Stomach smooth muscle (tissue), 2 donors: ENCODE data around the gene HOXA3.

Source experiments
- H3K27ac ChIP-seq: one replicate; pipeline ENCODE4 v1.7.0; 2013; ENCODE audit warnings: mild to moderate bottlenecking, low read length, inconsistent platforms
- H3K27me3 ChIP-seq, 2 donors: one replicate each; pipeline ENCODE4 v1.7.0; 2013; ENCODE audit warnings: low read length in 2 of 2; ENCODE audit not compliant: insufficient read depth in 2 of 2, control insufficient read depth in 1 of 2
- H3K36me3 ChIP-seq, 2 donors: one replicate each; pipeline ENCODE4 v1.7.0; 2013; ENCODE audit warnings: low read length in 2 of 2; ENCODE audit not compliant: control insufficient read depth in 2 of 2, insufficient read depth in 2 of 2
- H3K4me1 ChIP-seq: one replicate; pipeline ENCODE4 v1.7.0; 2013; ENCODE audit warnings: low read length; ENCODE audit not compliant: control insufficient read depth, insufficient read depth
- H3K4me3 ChIP-seq, 2 donors: one replicate each; pipeline ENCODE4 v1.7.0; 2013; ENCODE audit warnings: low read length in 2 of 2
- H3K9ac ChIP-seq, 2 donors: one replicate each; pipeline ENCODE4 v1.7.0; 2013; ENCODE audit warnings: low read length in 2 of 2, mild to moderate bottlenecking in 1 of 2
- H3K9me3 ChIP-seq, 2 donors: one replicate each; pipeline ENCODE4 v1.7.0; 2013; ENCODE audit warnings: low read length in 2 of 2; ENCODE audit not compliant: control insufficient read depth in 2 of 2
- donor health status: healthy.
- donor health status: Pancreatic carcinoma.

HOXA3 gene

DNA sequence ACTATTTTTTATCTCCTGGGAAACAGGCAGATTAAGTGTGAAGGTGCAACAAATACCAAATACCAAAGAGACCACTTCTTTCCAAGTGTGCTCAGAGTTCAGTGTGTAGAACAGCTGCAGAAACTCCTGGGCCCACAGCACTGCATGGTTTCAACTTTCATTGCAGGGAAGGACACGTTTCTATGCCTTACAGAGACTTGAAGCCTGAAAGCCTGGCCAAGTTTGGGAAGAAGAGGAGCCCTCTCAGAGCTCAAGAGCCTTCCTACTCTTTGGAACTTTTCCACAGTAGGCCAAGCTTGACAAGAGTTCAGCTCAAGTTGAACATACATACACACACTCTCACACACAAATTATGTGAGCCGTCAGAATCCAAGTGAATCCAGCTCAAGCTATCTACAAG lies 24.3 kb downstream of the HOXA3 start:
- peak overlapping the region; percentile 34 to 93 for H3K4me3 ChIP-seq
- peaks cover 78% of the 10 kb centered on the region for H3K4me1 ChIP-seq
- no peaks in the 10 kb centered on the region for H3K36me3 ChIP-seq
- peak overlapping the region; percentile 98 for H3K27ac ChIP-seq
- H3K9me3 ChIP-seq, result no peaks in the 10 kb centered on the region
- no peaks in the 10 kb centered on the region for H3K27me3 ChIP-seq
- H3K9ac ChIP-seq, result peak overlapping the region; percentile 29 to 89

GRCh38 chr7:27126596-27127327 lies 25.6 kb downstream of the HOXA3 start:
- Histone ChIP-seq H3K27me3 (no peaks in the 10 kb centered on the region), H3K9ac (peak overlapping the region; percentile 29 to 89), H3K27ac (peak overlapping the region; percentile 98), H3K36me3 (no peaks in the 10 kb centered on the region), H3K9me3 (no peaks in the 10 kb centered on the region), H3K4me3 (peak overlapping the region; percentile 34 to 93), H3K4me1 (peaks cover 73% of the 10 kb centered on the region)

DNA sequence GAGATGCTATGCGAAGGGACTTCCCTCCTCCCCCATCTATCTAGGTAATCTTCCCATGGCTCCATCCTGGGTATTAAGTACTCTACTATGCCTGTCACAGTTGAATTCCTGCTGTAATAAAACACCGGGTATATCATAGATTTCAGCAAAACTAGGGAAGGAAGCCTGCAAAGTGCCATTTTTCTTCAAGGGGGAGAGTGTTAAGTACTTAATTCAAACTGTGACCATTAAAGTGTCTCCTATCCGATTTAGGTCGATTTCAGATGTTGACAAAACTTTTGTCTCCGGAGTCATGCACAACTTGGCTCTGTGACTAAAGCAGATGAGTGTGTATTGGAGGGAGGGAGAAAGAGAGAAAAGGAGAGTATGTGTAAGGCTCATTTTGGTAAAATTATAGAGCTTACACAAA lies 26.4 kb downstream of the HOXA3 start:
- Histone ChIP-seq H3K9me3 (no peaks in the 10 kb centered on the region), H3K9ac (peak overlapping the region in 1 of 2 donors; percentile 23), H3K4me3 (peak overlapping the region in 1 of 2 donors; percentile 93), H3K27me3 (no peaks in the 10 kb centered on the region), H3K4me1 (peaks cover 69% of the 10 kb centered on the region), H3K36me3 (no peaks in the 10 kb centered on the region), H3K27ac (peak overlapping the region; percentile 98)

GRCh38 chr7:27124902-27125689 lies 27.3 kb downstream of the HOXA3 start:
- Histone ChIP-seq H3K27me3 (no peaks in the 10 kb centered on the region), H3K4me1 (peaks cover 76% of the 10 kb centered on the region), H3K27ac (peak overlapping the region; percentile 98), H3K9ac (peak overlapping the region; percentile 91 to 93), H3K9me3 (no peaks in the 10 kb centered on the region), H3K36me3 (no peaks in the 10 kb centered on the region), H3K4me3 (peak overlapping the region; percentile 64 to 93)

DNA sequence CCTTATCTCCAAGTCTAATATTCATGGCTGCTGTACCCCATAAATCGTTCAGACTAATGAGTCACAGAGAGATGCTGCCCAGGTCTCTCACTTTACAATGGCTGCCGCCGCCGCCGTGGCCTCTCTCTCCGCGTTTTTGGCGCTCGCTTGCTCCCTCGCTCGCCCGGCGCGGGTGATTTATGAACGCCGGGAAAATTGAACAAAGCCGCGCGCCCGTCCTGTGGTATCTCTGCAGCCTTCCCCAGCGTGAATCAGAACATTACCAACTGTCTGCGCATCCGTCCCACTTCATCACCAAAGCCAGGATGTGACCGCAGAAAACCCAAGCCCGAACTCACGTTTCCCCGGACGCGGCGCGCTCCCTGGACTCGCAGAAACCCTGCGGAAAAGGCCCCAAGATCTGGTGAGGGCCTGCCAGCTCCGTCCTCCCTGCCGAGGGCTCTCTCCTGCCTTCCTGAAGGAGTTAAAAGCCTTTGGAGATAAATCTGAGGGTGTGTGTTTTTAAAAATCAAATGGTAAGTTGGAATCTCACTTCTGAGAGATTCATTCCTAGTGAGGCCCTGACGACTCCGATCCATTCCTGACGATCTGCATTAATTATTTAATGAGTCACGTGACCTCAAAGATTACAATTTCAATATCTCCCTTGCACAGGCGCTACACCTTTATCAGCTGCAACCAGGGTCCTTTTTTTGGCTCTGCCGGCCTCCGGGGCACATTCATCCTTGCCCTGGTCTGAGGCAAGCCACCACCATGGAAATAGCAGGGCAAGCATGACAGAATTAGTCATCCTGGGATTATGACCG lies 28.1 kb downstream of the HOXA3 start:
- H3K27ac ChIP-seq, result peak overlapping the region; percentile 98

GRCh38 chr7:27123477-27124053 lies 28.8 kb downstream of the HOXA3 start:
- H3K27ac ChIP-seq, result peak overlapping the region; percentile 98
- H3K4me3 ChIP-seq, result peak overlapping the region; percentile 64 to 93
- H3K4me1 ChIP-seq, result peaks cover 80% of the 10 kb centered on the region
- peak overlapping the region; percentile 91 to 93 for H3K9ac ChIP-seq
- H3K9me3 ChIP-seq, result no peaks in the 10 kb centered on the region
- peaks cover 0 to under 1% of the 10 kb centered on the region in 2 donors for H3K36me3 ChIP-seq
- H3K27me3 ChIP-seq, result no peaks in the 10 kb centered on the region

More for the DNA sequence above, 28.1 kb downstream of the HOXA3 start:
- H3K9ac ChIP-seq, result peak overlapping the region; percentile 91 to 93
- no peaks in the 10 kb centered on the region for H3K27me3 ChIP-seq
- no peaks in the 10 kb centered on the region for H3K9me3 ChIP-seq
- no peaks in the 10 kb centered on the region for H3K36me3 ChIP-seq
- H3K4me1 ChIP-seq, result peaks cover 81% of the 10 kb centered on the region
- H3K4me3 ChIP-seq, result peak overlapping the region; percentile 64 to 93

DNA sequence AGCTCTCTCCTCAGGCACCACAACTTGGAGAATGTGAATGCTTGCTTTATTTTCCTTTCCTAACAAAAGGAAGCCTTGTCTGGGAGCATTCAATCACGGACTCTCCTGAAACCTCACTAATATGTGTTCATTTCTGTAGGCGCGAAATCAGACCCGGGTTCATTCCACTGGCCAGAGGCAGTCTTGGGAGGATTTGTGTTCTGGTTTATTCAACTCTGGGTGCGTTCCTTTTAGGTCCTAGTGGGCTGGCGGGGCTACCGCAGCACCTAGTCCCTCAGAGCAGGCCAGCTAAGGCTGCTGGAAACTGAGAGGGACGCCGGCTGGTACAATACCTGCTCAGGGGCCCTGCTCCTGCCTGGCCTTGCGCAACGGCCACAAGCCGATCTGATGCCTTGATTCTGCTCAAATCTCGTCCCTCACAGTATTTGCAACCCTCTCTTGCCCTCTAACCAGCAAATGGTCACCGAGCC lies 29.3 kb downstream of the HOXA3 start:
- peak overlapping the region; percentile 98 for H3K27ac ChIP-seq

GRCh38 chr7:27122077-27122910 lies 30.1 kb downstream of the HOXA3 start:
- H3K4me1 ChIP-seq, result peaks cover 74% of the 10 kb centered on the region
- no peaks in the 10 kb centered on the region for H3K9me3 ChIP-seq
- peaks cover 0 to 3% of the 10 kb centered on the region in 2 donors for H3K36me3 ChIP-seq
- peak overlapping the region; percentile 91 to 93 for H3K9ac ChIP-seq
- peak overlapping the region; percentile 64 to 93 for H3K4me3 ChIP-seq
- H3K27ac ChIP-seq, result peak overlapping the region; percentile 98
- no peaks in the 10 kb centered on the region for H3K27me3 ChIP-seq

More for the DNA sequence above, 29.3 kb downstream of the HOXA3 start:
- no peaks in the 10 kb centered on the region for H3K27me3 ChIP-seq
- H3K9ac ChIP-seq, result peak overlapping the region; percentile 91 to 93
- H3K36me3 ChIP-seq, result peaks cover 0 to 2% of the 10 kb centered on the region in 2 donors
- H3K4me3 ChIP-seq, result peak overlapping the region; percentile 64 to 93
- H3K4me1 ChIP-seq, result peaks cover 76% of the 10 kb centered on the region
- no peaks in the 10 kb centered on the region for H3K9me3 ChIP-seq

- Histone ChIP-seq H3K27me3 (no peaks in the 10 kb centered on the region), H3K36me3 (peaks cover 0 to 3% of the 10 kb centered on the region in 2 donors), H3K4me1 (peaks cover 70% of the 10 kb centered on the region), H3K9me3 (no peaks in the 10 kb centered on the region), H3K9ac (peak overlapping the region; percentile 91 to 93), H3K4me3 (peak overlapping the region; percentile 64 to 93), H3K27ac (peak overlapping the region; percentile 98)
Observed at GRCh38 chr7:27121684-27122076, 30.7 kb downstream of the HOXA3 start.
